SK-N-MC (cell line): Measurements from ENCODE around the gene FBRSL1.

ENCODE experiments used
- EZH2 ChIP-seq: fragments of 200-600 bp; sonication (generic); IDR thresholded peaks from one replicate; pipeline ENCODE4 v1.6.1; 2017; ENCODE audit warnings: antibody characterized with exemption
- POLR2AphosphoS5 ChIP-seq: IDR thresholded peaks from 2 replicates; pipeline ENCODE4 v1.6.1; 2012; ENCODE audit warnings: mild to moderate bottlenecking, low read depth, low read length, borderline replicate concordance

GRCh38 chr12:132543298-132544079 lies 53.5 kb downstream of the FBRSL1 start:
- TF ChIP-seq EZH2 (no peak), POLR2AphosphoS5 (no peak)
